B cell (primary cell): ENCODE measurements around the gene DPYSL4. TPM values are rescaled to one million over a fixed set of nuclear protein-coding genes. Genes with fewer than 3 reads are reported as not detected.
A peak's percentile ranks its signal among the peaks of the same experiment; 100 is the strongest.

ENCODE experiments used
- ATAC-seq: fragments of 200-7000 bp; cut with Tn5 transposase; one replicate; pipeline ENCODE4 v1.10.0; 2021; ENCODE audit warnings: low read depth, mild to moderate bottlenecking, moderate number of reproducible peaks, moderate library complexity
- CTCF ChIA-PET: fragments of 350-600 bp; sonication (Branson Sonifier 250); formaldehyde crosslinking; loops from one replicate; lab custom pipeline; 2021; ENCODE audit warnings: antibody characterized with exemption, inconsistent platforms; lab: Charles Lee
- POLR2A ChIA-PET: fragments of 350-600 bp; sonication (Branson Sonifier 250); formaldehyde crosslinking; loops from one replicate; lab custom pipeline; 2021; ENCODE audit warnings: antibody characterized with exemption; lab: Charles Lee
- DNase-seq: peaks from one replicate; pipeline ENCODE4 v3.0.0; 2013
- H2AFZ ChIP-seq: 2 replicates; pipeline ENCODE4 v1.6.1; 2012; ENCODE audit warnings: mild to moderate bottlenecking, low read depth, low read length; ENCODE audit not compliant: insufficient read depth, poor library complexity, severe bottlenecking
- H3K27ac ChIP-seq, 2 donors: 1 replicate in 1 of 2; 2 replicates in 1 of 2; pipeline ENCODE4 v1.5.1; 2012 to 2013; ENCODE audit warnings: low read length in 2 of 2, mild to moderate bottlenecking in 2 of 2, moderate library complexity in 1 of 2
- H3K27me3 ChIP-seq, 4 experiments: fragments of 200-600 bp in 1 of 4; sonication (generic) in 1 of 4; replicated peaks in 1 of 4; 1 replicate in 2 of 4; 2 replicates in 2 of 4; pipeline versions ENCODE4 v1.6.1 to v1.7.0; 2013 to 2016; ENCODE audit warnings: low read length in 3 of 4, mild to moderate bottlenecking in 2 of 4, mixed read lengths in 1 of 4, moderate library complexity in 1 of 4; ENCODE audit not compliant: insufficient read depth in 4 of 4, control insufficient read depth in 3 of 4; ENCODE audit errors: control extremely low read depth in 1 of 4
- H3K36me3 ChIP-seq, 2 experiments: replicated peaks in 1 of 2; 1 replicate in 1 of 2; 2 replicates in 1 of 2; pipeline versions ENCODE4 v1.6.1 to v1.7.1; 2013; ENCODE audit warnings: low read length in 1 of 2; ENCODE audit not compliant: insufficient read depth in 2 of 2, control insufficient read depth in 1 of 2; ENCODE audit errors: control extremely low read depth in 1 of 2, extremely low read depth in 1 of 2
- H3K4me1 ChIP-seq, 2 donors: fragments of 200-600 bp in 1 of 2; sonication (generic) in 1 of 2; 1 replicate in 1 of 2; 2 replicates in 1 of 2; pipeline versions ENCODE4 v1.5.1 to v1.6.1; 2013 to 2017; ENCODE audit warnings: low read length in 2 of 2; ENCODE audit not compliant: control insufficient read depth in 2 of 2, insufficient read depth in 2 of 2
- H3K4me2 ChIP-seq: replicated peaks from 2 replicates; pipeline ENCODE3; 2012; ENCODE audit warnings: mild to moderate bottlenecking, low read depth, low read length; ENCODE audit not compliant: poor library complexity, severe bottlenecking
- H3K4me3 ChIP-seq, 5 experiments: fragments of 200-600 bp in 1 of 5; sonication (generic) in 1 of 5; 1 replicate in 3 of 5; 2 replicates in 2 of 5; pipeline versions ENCODE4 v1.5.1 to v1.7.0; 2011 to 2016; ENCODE audit warnings: low read length in 4 of 5, mild to moderate bottlenecking in 4 of 5, low read depth in 2 of 5, control low read depth in 1 of 5, moderate library complexity in 1 of 5; ENCODE audit not compliant: insufficient read depth in 1 of 5; ENCODE audit errors: control extremely low read depth in 1 of 5, extremely low read depth in 1 of 5
- H3K79me2 ChIP-seq: fragments of 200-600 bp; sonication (generic); one replicate; pipeline ENCODE4 v1.6.0; 2016; ENCODE audit warnings: low read length; ENCODE audit not compliant: control insufficient read depth, insufficient read depth
- H3K9ac ChIP-seq: fragments of 200-600 bp; sonication (generic); 2 replicates; pipeline ENCODE4 v1.6.1; 2017; ENCODE audit warnings: mild to moderate bottlenecking, low read length, moderate library complexity
- H3K9me3 ChIP-seq, 3 donors: one replicate each; pipeline versions ENCODE4 v1.6.1 to v1.7.1; 2013; ENCODE audit warnings: low read length in 2 of 3; ENCODE audit not compliant: control insufficient read depth in 2 of 3, insufficient read depth in 1 of 3; ENCODE audit errors: control extremely low read depth in 1 of 3
- H4K20me1 ChIP-seq: 2 replicates; pipeline ENCODE4 v1.6.0; 2012; ENCODE audit warnings: mild to moderate bottlenecking, low read length; ENCODE audit not compliant: insufficient read depth, control insufficient read depth, poor library complexity, severe bottlenecking
- H3K27ac Mint-ChIP-seq: one replicate; pipeline ENCODE4 v1.8.0; 2021; ENCODE audit warnings: mixed read lengths
- H3K27me3 Mint-ChIP-seq: one replicate; pipeline ENCODE4 v1.8.0; 2021; ENCODE audit warnings: mixed read lengths
- H3K4me1 Mint-ChIP-seq: one replicate; pipeline ENCODE4 v1.8.0; 2021; ENCODE audit warnings: mixed read lengths
- H3K4me3 Mint-ChIP-seq: one replicate; pipeline ENCODE4 v1.8.0; 2021; ENCODE audit warnings: mixed read lengths
- H3K9me3 Mint-ChIP-seq: one replicate; pipeline ENCODE4 v1.8.0; 2022; ENCODE audit warnings: mixed read lengths; ENCODE audit not compliant: insufficient read depth
- EZH2 ChIP-seq: IDR thresholded peaks from 2 replicates; pipeline ENCODE4 v1.6.1; 2012; ENCODE audit warnings: borderline replicate concordance, low read depth, mild to moderate bottlenecking, moderate library complexity, low read length; ENCODE audit not compliant: insufficient read depth, poor library complexity, severe bottlenecking
- WGBS: methylation state at CpG from one replicate; pipeline ENCODE4 v1.1.5; 2013; ENCODE audit warnings: missing lambda C conversion rate; ENCODE audit not compliant: insufficient coverage; 5-methylcytosine and 5-hydroxymethylcytosine counted together
- intact Hi-C: fragments of 100-400 bp; cut with micrococcal nuclease; formaldehyde crosslinking; loops from one replicate; pipeline ENCODE4 v1.10.0; 2022
- polyA plus RNA-seq: library from polyadenylated mRNA; depleted of rRNA; stranded (reverse); fragments of >200 nt; gene quantifications from 2 replicates; pipeline ENCODE4 v1.2.3, GENCODE V29; 2012
- total RNA-seq, 2 donors: library from RNA; stranded (reverse); fragments of 120-200 nt in 1 of 2; gene quantifications; 1 replicate in 1 of 2; 2 replicates in 1 of 2; pipeline versions ENCODE4 v1.2.3 to v1.2.4, GENCODE V29; 2013 to 2022
- TF ChIP-seq, protein P1 (sequence below): fragments of 200-600 bp; IDR thresholded peaks from one replicate; pipeline ENCODE4 v1.8.0; 2022; ENCODE audit warnings: antibody characterized with exemption, mild to moderate bottlenecking

Gene DPYSL4
- total and polyA plus RNA-seq, 2 donors (not counting 1 experiment from before 2014, with no cell fraction given), result 0.03 to 0.22 TPM

GRCh38 chr10:132223611-132224342 is 37.0 kb downstream of the DPYSL4 start:
- Mint-ChIP-seq H3K4me1 (peaks cover 5% of the 10 kb centered on the region), H3K27ac (no peak overlapping the region), H3K4me3 (no peak overlapping the region), H3K9me3 (no peaks in the 10 kb centered on the region), H3K27me3 (no peaks in the 10 kb centered on the region)
- intact Hi-C loops, result loop anchor here (1.0 kb wide), 1 partner anchor 414 kb away; no protein-coding TSS in a partner anchor
- no peaks in the 10 kb centered on the region for H3K36me3 ChIP-seq
- ChIA-PET POLR2A (no interaction called here), CTCF (interaction anchor here (0.7 to 3.8 kb wide), 3 partner anchors 128 to 229 kb away, joined by 3 to 21 read pairs (median 3); no protein-coding TSS in a partner anchor)
- H3K79me2 ChIP-seq, result no peaks in the 10 kb centered on the region
- no peak overlapping the region for H3K4me3 ChIP-seq
- H3K4me2 ChIP-seq, result peak overlapping the region; percentile 19
- peaks cover 0 to 9% of the 10 kb centered on the region in 2 donors for H3K4me1 ChIP-seq
- TF ChIP-seq EZH2, result no peak
- TF ChIP-seq, protein P1, sequence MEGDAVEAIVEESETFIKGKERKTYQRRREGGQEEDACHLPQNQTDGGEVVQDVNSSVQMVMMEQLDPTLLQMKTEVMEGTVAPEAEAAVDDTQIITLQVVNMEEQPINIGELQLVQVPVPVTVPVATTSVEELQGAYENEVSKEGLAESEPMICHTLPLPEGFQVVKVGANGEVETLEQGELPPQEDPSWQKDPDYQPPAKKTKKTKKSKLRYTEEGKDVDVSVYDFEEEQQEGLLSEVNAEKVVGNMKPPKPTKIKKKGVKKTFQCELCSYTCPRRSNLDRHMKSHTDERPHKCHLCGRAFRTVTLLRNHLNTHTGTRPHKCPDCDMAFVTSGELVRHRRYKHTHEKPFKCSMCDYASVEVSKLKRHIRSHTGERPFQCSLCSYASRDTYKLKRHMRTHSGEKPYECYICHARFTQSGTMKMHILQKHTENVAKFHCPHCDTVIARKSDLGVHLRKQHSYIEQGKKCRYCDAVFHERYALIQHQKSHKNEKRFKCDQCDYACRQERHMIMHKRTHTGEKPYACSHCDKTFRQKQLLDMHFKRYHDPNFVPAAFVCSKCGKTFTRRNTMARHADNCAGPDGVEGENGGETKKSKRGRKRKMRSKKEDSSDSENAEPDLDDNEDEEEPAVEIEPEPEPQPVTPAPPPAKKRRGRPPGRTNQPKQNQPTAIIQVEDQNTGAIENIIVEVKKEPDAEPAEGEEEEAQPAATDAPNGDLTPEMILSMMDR, result no peak
- DNase-seq (no peak), ATAC-seq (no peak)
- H3K9ac ChIP-seq, result no peak overlapping the region
- H3K27me3 ChIP-seq, result no peaks in the 10 kb centered on the region
- peak overlapping the region; percentile 28 for H2AFZ ChIP-seq
- no peak overlapping the region for H3K27ac ChIP-seq
- WGBS, result 92% methylated on average over 22 of the region's 23 CpGs
- H3K9me3 ChIP-seq, result peaks cover 0 to 8% (median 0%) of the 10 kb centered on the region in 3 donors
- no peaks in the 10 kb centered on the region for H4K20me1 ChIP-seq
